Skeletal muscle satellite cell (primary cell): ENCODE measurements around the gene RHOC.

Experiments used
- H3K27me3 ChIP-seq: 2 replicates; pipeline ENCODE4 v1.7.0; 2013; ENCODE audit warnings: low read length; ENCODE audit not compliant: control insufficient read depth, insufficient read depth
- H3K36me3 ChIP-seq: 2 replicates; pipeline ENCODE4 v1.7.0; 2013; ENCODE audit warnings: mild to moderate bottlenecking, control low read depth, low read length; ENCODE audit not compliant: insufficient read depth
- H3K4me1 ChIP-seq: 2 replicates; pipeline ENCODE4 v1.7.0; 2013; ENCODE audit warnings: low read length; ENCODE audit not compliant: control insufficient read depth, insufficient read depth
- H3K4me2 ChIP-seq: 2 replicates; pipeline ENCODE4 v1.7.0; 2013; ENCODE audit warnings: mild to moderate bottlenecking, low read length
- H3K4me3 ChIP-seq: 2 replicates; pipeline ENCODE4 v1.7.0; 2013; ENCODE audit warnings: low read length
- H3K9ac ChIP-seq: 2 replicates; pipeline ENCODE4 v1.7.0; 2013; ENCODE audit warnings: mild to moderate bottlenecking, low read depth, low read length, moderate library complexity
- H3K9me3 ChIP-seq: replicated peaks from 2 replicates; pipeline ENCODE4 v1.7.0; 2013; ENCODE audit warnings: mild to moderate bottlenecking, control low read depth, low read length

Gene RHOC

DNA sequence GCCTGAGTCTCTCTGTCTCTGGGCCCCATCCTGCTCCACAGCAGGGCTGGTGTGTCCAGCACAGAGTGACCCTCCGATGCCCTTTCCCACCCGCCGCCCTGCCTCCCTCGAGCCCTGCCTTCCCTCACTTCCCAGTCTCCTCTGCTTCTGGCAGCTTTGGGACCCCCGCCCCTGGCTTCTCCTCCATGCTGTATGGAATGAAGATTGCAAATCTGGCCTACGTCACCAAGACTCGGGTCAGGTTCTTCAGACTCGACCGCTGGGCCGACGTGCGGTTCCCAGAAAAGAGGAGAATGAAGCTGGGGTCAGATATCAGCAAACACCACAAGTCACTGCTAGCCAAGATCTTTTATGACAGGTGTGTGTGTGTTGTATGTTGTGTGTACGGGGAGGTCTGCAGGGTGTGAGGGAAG, 18.1 kb downstream of the RHOC start:
- no peak overlapping the region for H3K4me2 ChIP-seq
- H3K4me1 ChIP-seq: no peaks in the 10 kb centered on the region
- H3K9ac ChIP-seq: no peak overlapping the region
- H3K36me3 ChIP-seq: peaks cover 23% of the 10 kb centered on the region
- H3K27me3 ChIP-seq: no peaks in the 10 kb centered on the region
- H3K9me3 ChIP-seq: no peaks in the 10 kb centered on the region
- no peak overlapping the region for H3K4me3 ChIP-seq

DNA sequence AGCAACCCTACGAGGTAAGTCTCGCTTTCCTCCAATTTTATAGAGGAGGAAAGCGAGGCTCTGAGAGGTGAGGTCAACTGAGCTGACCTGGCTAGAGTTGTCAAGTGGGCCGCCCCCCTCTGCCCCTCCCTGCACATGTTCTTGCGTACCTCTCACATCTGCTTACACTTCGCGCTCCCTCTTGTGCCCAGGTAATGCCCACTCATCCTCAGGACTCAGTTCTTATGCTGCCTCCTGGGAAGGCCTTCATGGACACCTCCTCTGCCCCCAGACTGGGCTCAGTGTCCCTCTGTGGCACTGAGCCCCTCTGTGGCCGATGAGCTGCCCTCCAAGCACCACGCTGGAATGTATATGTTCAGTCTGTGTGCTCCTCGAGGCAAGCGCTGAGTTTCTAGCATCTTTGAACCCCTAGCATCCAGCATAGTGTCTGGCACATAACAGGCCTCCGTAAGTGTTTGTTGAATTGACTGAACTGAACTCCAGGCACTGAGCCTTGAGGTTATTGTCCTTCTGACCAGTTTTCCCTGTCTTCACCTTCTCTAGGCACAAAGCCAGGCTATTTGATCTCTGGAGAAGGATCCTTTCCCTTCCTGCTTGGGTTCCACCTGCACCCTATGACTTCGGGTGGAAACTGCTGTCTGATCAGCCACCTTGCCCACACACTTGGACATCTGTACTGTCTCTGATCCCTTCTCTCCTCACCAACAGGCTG, 19.0 kb downstream of the RHOC start:
- H3K9me3 ChIP-seq: no peaks in the 10 kb centered on the region
- H3K27me3 ChIP-seq: no peaks in the 10 kb centered on the region
- H3K4me1 ChIP-seq: no peaks in the 10 kb centered on the region
- no peak overlapping the region for H3K4me2 ChIP-seq
- H3K9ac ChIP-seq: no peak overlapping the region
- peaks cover 19% of the 10 kb centered on the region for H3K36me3 ChIP-seq
- no peak overlapping the region for H3K4me3 ChIP-seq

DNA sequence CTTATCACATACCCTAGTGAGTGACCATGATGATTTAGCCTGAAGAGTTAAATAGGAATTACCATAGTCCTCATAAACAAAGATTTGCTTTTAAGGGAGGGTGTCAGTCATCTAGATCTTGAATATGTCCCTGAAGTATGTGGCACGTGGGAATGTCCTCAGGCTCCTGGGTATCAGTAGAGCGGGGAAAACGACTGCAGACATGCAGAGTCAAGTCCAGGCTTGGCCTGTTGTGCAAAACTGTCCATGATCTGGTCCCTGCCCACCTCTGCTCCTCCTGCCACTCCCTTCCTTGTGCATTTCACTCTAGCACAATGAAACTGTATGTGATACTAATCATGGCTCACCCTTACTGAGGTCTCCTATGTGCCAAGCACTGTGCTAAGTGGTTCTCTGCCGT, 19.6 kb downstream of the RHOC start:
- Histone ChIP-seq H3K4me3 (no peak overlapping the region), H3K9ac (no peak overlapping the region), H3K36me3 (peaks cover 17% of the 10 kb centered on the region)

DNA sequence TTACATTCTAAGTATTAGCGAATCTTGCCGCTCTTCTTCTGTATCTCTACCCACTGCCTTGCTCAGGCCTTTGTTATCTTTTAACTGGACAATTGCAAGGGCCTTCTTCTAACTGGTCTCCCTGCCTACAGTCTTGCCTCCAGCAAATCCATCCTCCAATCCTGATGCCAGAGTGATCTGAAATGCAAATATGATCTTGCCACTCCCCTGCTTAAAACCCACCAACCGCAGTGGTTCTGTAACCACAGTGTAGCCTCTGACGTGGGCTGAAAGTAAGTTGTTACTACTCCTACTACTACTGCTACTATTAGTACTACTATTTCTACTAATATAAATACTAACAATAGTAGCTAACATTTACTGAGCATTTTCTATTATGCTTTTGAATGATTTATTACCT, 20.1 kb downstream of the RHOC start:
- Histone ChIP-seq H3K4me3 (no peak overlapping the region), H3K4me1 (no peaks in the 10 kb centered on the region), H3K36me3 (peaks cover 14% of the 10 kb centered on the region), H3K27me3 (no peaks in the 10 kb centered on the region), H3K9ac (no peak overlapping the region), H3K4me2 (no peak overlapping the region), H3K9me3 (no peaks in the 10 kb centered on the region)

More for the DNA sequence above, 19.6 kb downstream of the RHOC start:
- H3K27me3 ChIP-seq: no peaks in the 10 kb centered on the region
- H3K4me2 ChIP-seq: no peak overlapping the region
- H3K4me1 ChIP-seq: no peaks in the 10 kb centered on the region
- H3K9me3 ChIP-seq: no peaks in the 10 kb centered on the region

DNA sequence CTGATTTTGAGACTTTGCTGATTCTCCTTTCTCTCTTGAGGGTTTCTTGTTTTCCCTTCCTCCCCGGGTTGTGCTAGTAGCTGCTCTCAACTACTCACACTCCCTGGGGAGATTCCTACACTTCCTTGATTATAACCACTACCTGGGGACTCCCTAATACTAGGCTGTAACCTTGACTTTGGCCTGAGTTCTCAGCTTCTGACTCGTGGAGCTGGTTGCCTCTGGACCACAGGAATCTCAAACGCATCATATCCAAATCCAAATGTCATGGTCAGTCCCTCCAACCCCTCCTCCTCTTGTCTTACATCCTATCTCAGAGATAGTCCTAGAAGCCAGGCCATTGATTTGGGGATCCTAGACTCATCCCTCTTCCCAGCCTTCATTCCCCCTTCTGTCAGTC, 20.5 kb downstream of the RHOC start:
- Histone ChIP-seq H3K4me3 (no peak overlapping the region), H3K9ac (no peak overlapping the region), H3K36me3 (peaks cover 9% of the 10 kb centered on the region), H3K27me3 (no peaks in the 10 kb centered on the region), H3K4me1 (no peaks in the 10 kb centered on the region), H3K4me2 (no peak overlapping the region), H3K9me3 (no peaks in the 10 kb centered on the region)

DNA sequence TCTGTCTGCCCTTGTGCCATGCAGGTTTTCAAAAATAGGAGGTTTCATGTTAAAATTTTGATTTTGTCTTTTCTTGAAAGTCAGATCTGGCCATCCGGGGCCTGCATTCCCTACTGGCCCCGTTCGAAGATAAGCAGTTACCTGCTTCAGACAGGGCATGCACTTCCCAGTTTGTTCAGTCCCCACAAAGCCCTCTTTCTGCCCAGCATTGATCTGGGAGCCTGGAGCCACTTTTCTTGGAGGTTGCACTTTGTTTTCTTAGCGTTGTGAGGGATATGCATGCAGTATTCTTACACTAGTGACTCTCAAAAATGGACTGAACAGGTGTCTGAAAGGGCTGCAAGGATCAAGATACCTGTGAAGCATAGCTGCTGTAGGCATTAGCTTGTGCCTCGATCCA, 21.0 kb downstream of the RHOC start:
- Histone ChIP-seq H3K9me3 (no peaks in the 10 kb centered on the region), H3K36me3 (peaks cover 9% of the 10 kb centered on the region), H3K4me3 (no peak overlapping the region), H3K9ac (no peak overlapping the region), H3K4me2 (no peak overlapping the region), H3K4me1 (no peaks in the 10 kb centered on the region), H3K27me3 (no peaks in the 10 kb centered on the region)

DNA sequence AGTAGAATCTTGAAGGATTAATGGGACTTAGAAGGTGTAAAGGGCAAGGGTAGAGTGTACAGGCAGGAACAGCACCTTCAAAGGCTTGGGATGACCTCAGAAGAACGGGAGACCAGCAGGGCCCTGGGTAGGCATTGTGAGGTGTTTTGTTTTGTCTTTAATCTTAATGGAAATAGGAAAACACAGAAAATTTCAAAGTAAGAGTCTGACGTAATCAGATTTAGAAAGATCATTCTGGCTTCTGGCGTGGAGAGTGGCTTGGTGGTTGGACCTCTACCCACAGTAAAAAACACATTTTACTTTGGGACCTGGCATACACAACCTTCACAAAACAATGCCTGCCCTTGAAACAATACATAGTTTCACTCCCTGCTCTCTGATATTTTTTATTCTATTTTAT, 28.3 kb downstream of the RHOC start:
- no peaks in the 10 kb centered on the region for H3K9me3 ChIP-seq
- H3K27me3 ChIP-seq: no peaks in the 10 kb centered on the region
- no peak overlapping the region for H3K4me2 ChIP-seq
- H3K4me1 ChIP-seq: peaks cover 14% of the 10 kb centered on the region
- no peak overlapping the region for H3K9ac ChIP-seq
- H3K4me3 ChIP-seq: no peak overlapping the region
- H3K36me3 ChIP-seq: no peaks in the 10 kb centered on the region

DNA sequence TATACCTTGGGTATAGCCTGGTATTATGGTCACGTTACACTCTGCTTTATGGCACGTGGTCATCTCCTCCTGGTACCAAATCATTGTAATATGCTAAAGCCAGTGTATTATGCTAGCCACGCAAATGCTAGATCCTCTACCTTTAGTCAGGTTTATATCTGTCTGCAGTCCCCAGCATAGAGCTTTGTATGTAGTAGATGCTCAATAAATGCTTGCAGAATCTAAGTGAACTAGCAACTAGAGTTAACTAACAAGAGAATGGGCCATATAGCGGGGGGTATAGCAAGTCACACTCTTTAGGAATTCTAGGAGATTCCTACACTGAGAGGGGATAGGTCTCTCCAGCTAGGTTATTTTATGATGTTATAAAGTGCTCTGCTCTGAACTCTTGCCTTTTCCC, 29.4 kb downstream of the RHOC start:
- Histone ChIP-seq H3K27me3 (no peaks in the 10 kb centered on the region), H3K4me1 (peaks cover 22% of the 10 kb centered on the region), H3K9me3 (no peaks in the 10 kb centered on the region), H3K36me3 (no peaks in the 10 kb centered on the region), H3K9ac (no peak overlapping the region), H3K4me2 (no peak overlapping the region), H3K4me3 (no peak overlapping the region)

DNA sequence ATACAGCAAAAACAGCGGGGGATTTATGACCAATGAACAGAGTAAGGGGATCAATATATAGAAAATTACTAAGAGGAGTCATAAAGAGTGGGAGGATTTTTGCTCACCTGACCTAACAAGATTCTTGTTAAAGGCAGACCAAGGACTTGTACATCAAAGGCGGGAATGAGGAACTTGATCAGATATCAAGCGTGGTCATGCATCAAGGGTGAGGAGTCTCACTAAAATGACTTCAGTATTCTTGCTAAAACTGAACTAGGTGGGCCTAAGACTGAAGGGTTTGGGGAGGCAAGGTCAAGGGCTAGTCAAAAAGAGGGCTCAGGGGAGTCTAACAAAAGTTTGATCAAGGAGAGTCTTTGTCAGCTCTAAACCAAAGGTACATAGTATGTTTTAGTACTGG, 30.4 kb downstream of the RHOC start:
- peaks cover 22% of the 10 kb centered on the region for H3K4me1 ChIP-seq
- H3K36me3 ChIP-seq: peaks cover 8% of the 10 kb centered on the region
- H3K4me2 ChIP-seq: no peak overlapping the region
- H3K4me3 ChIP-seq: no peak overlapping the region
- H3K9ac ChIP-seq: no peak overlapping the region
- no peaks in the 10 kb centered on the region for H3K9me3 ChIP-seq
- no peaks in the 10 kb centered on the region for H3K27me3 ChIP-seq

DNA sequence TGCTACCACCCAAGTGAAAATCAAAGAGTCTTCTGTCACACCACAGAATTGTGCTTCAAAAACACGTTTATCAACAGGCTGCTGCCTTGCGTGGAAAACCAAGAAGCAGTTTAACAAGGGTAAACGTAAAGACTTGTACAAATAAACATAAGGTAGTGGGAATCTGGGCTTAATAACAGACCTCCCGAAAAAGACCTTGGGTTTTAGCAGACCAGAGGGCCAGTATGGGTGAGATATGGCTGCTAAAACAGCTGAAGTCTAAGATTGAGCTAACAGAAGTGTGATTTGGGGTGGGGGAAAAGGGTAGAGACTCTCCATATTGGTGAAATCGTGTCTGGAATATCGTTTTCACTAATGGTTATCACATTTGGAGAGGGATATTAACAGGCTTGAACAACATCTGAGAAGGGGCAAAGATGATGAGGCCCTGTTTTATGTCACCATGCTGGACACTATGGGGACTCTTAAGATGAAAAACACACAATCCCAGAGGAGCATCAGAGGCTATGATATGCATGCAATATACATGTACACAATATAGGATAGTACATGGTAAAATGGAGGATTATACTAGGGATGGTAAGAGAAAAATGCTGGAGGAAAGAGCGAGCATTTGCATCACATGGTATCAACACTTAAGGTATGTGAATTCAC, 31.1 kb downstream of the RHOC start:
- Histone ChIP-seq H3K27me3 (no peaks in the 10 kb centered on the region), H3K9ac (peak overlapping the region; percentile 86), H3K4me1 (peaks cover 22% of the 10 kb centered on the region), H3K36me3 (peaks cover 14% of the 10 kb centered on the region), H3K9me3 (no peaks in the 10 kb centered on the region), H3K4me3 (peak overlapping the region; percentile 80), H3K4me2 (peak overlapping the region; percentile 93)

DNA sequence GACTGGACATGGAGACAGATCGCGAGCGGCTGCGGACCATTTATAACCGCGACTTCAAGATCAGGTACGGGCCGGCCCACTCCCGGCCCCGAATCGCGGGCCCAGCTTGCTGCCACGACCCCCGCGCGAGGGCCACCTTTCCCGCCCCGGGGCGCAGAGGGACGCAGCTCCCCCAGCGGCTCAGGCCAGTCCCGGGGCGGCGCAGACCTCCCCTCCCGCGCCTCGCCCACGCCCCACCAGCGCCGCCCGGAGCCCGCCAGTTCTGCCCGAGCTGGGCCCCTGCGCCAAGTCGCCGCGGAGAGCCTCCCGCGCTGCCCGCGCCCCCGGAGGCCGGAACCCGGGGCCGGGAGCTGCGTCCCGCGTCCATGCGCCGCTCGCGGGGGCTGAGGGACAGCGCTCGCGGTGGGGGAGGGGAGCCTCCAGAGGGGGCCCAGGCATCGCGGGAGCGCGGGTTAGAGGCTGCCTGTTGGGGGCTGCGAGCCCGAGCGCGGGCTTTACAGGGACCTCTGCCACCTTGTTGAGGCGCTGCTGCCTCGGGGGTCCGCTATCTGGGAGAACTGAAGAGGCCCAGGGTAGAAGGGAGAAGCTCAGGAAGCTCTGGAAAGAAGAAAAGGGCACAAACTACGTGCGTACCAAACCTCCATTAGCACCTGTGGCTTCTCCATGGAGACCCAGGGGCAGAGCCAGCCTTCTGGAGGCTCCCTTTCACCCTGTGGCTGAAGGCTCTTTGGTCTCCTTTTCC, 31.8 kb downstream of the RHOC start:
- Histone ChIP-seq H3K4me3 (peak overlapping the region; percentile 80), H3K9ac (peak overlapping the region; percentile 86), H3K9me3 (no peaks in the 10 kb centered on the region), H3K4me1 (peaks cover 22% of the 10 kb centered on the region), H3K36me3 (peaks cover 21% of the 10 kb centered on the region), H3K27me3 (no peaks in the 10 kb centered on the region), H3K4me2 (peak overlapping the region; percentile 93)
